Spleen (tissue), 11 donors: ENCODE results near the gene TMEM181. TPM values are rescaled to one million over a fixed set of nuclear protein-coding genes. Genes with fewer than 3 reads are reported as not detected.

Experiments
- DNase-seq: peaks from one replicate; pipeline ENCODE4 v3.0.0-alpha.2; 2020
- H3K27ac ChIP-seq, 8 donors: fragments of 200-600 bp; sonication (generic) in 7 of 8; 1 replicate in 4 of 8; 2 replicates in 4 of 8; pipeline versions ENCODE4 v1.5.0 to v1.8.0; 2016 to 2021; ENCODE audit warnings: inconsistent platforms in 4 of 8, mild to moderate bottlenecking in 4 of 8, moderate library complexity in 1 of 8
- H3K27me3 ChIP-seq, 7 donors: fragments of 200-600 bp; sonication (generic) in 6 of 7; replicated peaks in 1 of 7; 1 replicate in 4 of 7; 2 replicates in 3 of 7; pipeline versions ENCODE4 v1.5.0 to v1.8.0; 2016 to 2021; ENCODE audit warnings: inconsistent platforms in 3 of 7, mild to moderate bottlenecking in 1 of 7
- H3K36me3 ChIP-seq, 6 donors: fragments of 200-600 bp; sonication (generic) in 5 of 6; 1 replicate in 4 of 6; 2 replicates in 2 of 6; pipeline versions ENCODE4 v1.5.0 to v1.8.0; 2016 to 2021; ENCODE audit warnings: inconsistent platforms in 2 of 6
- H3K4me1 ChIP-seq, 6 donors: fragments of 200-600 bp; sonication (generic) in 5 of 6; 1 replicate in 3 of 6; 2 replicates in 3 of 6; pipeline versions ENCODE4 v1.5.0 to v1.8.0; 2016 to 2021; ENCODE audit warnings: inconsistent platforms in 3 of 6
- H3K4me3 ChIP-seq, 8 donors: fragments of 200-600 bp; sonication (generic) in 7 of 8; 1 replicate in 4 of 8; 2 replicates in 4 of 8; pipeline versions ENCODE4 v1.5.0 to v1.8.0; 2016 to 2021; ENCODE audit warnings: inconsistent platforms in 4 of 8, mild to moderate bottlenecking in 4 of 8, moderate library complexity in 2 of 8
- H3K9me3 ChIP-seq, 8 donors: fragments of 200-600 bp; sonication (generic) in 7 of 8; 1 replicate in 4 of 8; 2 replicates in 4 of 8; pipeline versions ENCODE4 v1.5.0 to v1.8.0; 2016 to 2021; ENCODE audit warnings: inconsistent platforms in 4 of 8
- POLR2A ChIP-seq, 3 donors: fragments of 450-650 bp; IDR thresholded peaks; one replicate each; pipeline ENCODE4 v1.5.1; 2017; ENCODE audit warnings: antibody characterized with exemption in 3 of 3, mild to moderate bottlenecking in 1 of 3
- POLR2AphosphoS5 ChIP-seq, 3 donors: sonication (generic); formaldehyde crosslinking; IDR thresholded peaks; one replicate each; pipeline ENCODE4 v1.5.1; 2017; ENCODE audit warnings: antibody characterized with exemption in 3 of 3
- WGBS, 5 donors: extraction: QIAGEN DNeasy Blood & Tissue Kit in 3 of 5; methylation state at CpG; one replicate each; pipeline versions ENCODE4 v1.1.5 to v1.1.7; 2013 to 2018; 5-methylcytosine and 5-hydroxymethylcytosine counted together
- intact Hi-C: fragments of 100-400 bp; cut with DNase I; formaldehyde crosslinking; loops from one replicate; pipeline ENCODE4 v1.15.0; 2023; ENCODE audit warnings: low total_unique reads
- polyA plus RNA-seq, 3 donors: library from polyadenylated mRNA; stranded (reverse); fragments of 200-250 nt; gene quantifications; one replicate each; pipeline ENCODE4 v1.2.1, GENCODE V29; 2013
- total RNA-seq, 7 donors: library from RNA; depleted of rRNA in 3 of 7; stranded (reverse); fragments of >200 nt in 3 of 7; fragmentation: NEBNext Ultra II Directional in 4 of 7; extraction: Animal tissue kit (Norgen Biotek cat#: 25700) in 4 of 7; gene quantifications; one replicate each; pipeline versions ENCODE4 v1.1.0 to v1.2.1, GENCODE V29; 2016 to 2021
- TF ChIP-seq, protein P1 (sequence below), 11 experiments: fragments of 200-600 bp in 7 of 11; fragments of 450-650 bp in 4 of 11; sonication (generic) in 4 of 11; IDR thresholded peaks in 8 of 11; conservative IDR thresholded peaks in 3 of 11; 1 replicate in 7 of 11; 2 replicates in 4 of 11; pipeline versions ENCODE4 v1.4.0 to v1.8.0; 2016 to 2021; ENCODE audit warnings: antibody characterized with exemption in 11 of 11, inconsistent platforms in 4 of 11, mild to moderate bottlenecking in 1 of 11
- donor health status: healthy with polysubstance abuse.
- donor health status: DM: no; HTN: no; CAD: no; lungs with moderate emphysema.
- donor health status: DM: no; HTN: no; CAD: no.
- donor health status: Bipolar disorder and iron deficiency.
- donor health status: healthy.
- donor health status: DM: no; HTN: no; CAD: no.
- donor health status: DM: yes; HTN: yes; CAD: no.

TMEM181 gene
- total and polyA plus RNA-seq, 10 donors: 7.0 to 39.4 (median 23.6) TPM

DNA sequence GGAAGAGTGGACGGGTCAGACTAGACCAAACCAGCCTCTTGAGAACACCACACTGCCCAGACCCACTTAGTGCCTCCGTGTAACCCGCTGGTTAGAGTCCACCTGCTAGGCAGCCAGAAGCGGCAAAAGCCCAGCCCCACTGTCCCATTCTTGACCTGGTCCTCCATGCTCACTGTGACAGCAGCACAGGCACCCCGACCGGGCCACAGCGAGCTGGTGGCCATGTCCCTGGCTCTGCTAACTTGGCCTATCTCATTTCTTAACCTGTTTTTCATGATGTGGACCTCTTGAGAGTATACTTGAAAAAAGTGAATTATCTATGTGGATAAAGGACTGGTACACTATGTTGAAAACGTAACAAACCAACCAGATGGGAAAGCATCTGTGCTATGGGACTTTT, 44.9 kb upstream of the TMEM181 start:
- Histone ChIP-seq H3K36me3 (peaks cover 0 to 5% (median 0%) of the 10 kb centered on the region in 6 donors), H3K27ac (no peak overlapping the region), H3K4me1 (peaks cover 6 to 40% (median 17%) of the 10 kb centered on the region in 6 donors), H3K27me3 (peaks cover 0 to 43% (median 33%) of the 10 kb centered on the region in 7 donors), H3K4me3 (no peak overlapping the region), H3K9me3 (no peaks in the 10 kb centered on the region)
- TF ChIP-seq, protein P1, sequence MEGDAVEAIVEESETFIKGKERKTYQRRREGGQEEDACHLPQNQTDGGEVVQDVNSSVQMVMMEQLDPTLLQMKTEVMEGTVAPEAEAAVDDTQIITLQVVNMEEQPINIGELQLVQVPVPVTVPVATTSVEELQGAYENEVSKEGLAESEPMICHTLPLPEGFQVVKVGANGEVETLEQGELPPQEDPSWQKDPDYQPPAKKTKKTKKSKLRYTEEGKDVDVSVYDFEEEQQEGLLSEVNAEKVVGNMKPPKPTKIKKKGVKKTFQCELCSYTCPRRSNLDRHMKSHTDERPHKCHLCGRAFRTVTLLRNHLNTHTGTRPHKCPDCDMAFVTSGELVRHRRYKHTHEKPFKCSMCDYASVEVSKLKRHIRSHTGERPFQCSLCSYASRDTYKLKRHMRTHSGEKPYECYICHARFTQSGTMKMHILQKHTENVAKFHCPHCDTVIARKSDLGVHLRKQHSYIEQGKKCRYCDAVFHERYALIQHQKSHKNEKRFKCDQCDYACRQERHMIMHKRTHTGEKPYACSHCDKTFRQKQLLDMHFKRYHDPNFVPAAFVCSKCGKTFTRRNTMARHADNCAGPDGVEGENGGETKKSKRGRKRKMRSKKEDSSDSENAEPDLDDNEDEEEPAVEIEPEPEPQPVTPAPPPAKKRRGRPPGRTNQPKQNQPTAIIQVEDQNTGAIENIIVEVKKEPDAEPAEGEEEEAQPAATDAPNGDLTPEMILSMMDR (IDR thresholded peaks at IDR 0.05 in 8 of 11, conservative IDR thresholded peaks at IDR 0.05 in 3 of 11): no peak
- TF ChIP-seq POLR2A (IDR thresholded peaks at IDR 0.05) (no peak), POLR2AphosphoS5 (IDR thresholded peaks at IDR 0.05) (no peak)
- no peak for DNase-seq
- 95 to 99% (median 95%) methylated on average over 6 to 8 of the region's 8 CpGs for WGBS, 5 donors
- intact Hi-C loops: loop anchor here (10.0 kb wide), 1 partner anchor 290 kb away; no protein-coding TSS in a partner anchor

DNA sequence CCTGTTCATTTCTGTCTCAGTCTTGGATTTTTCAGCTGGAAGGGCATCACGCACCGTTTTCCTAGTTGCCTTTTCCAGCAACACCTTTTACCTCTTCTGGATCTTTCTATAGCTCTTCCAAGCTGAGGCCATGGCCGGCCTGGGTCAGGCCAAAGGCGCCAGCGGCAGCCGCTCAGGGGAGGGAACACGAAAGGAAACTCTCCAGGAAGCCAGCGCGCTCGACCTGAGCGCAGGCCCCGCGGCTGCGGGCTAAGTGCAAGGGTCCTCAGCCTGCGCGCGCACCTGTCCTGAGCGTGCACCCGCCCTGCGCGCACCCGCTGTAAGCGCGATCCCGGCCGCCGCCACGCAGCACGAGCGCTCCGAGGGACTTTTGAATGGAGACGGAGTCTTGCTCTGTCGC, 43.8 kb upstream of the TMEM181 start:
- H3K4me3 ChIP-seq: peak overlapping the region in 3 of 8 donors; percentile 7 to 41 (median 14)

DNA sequence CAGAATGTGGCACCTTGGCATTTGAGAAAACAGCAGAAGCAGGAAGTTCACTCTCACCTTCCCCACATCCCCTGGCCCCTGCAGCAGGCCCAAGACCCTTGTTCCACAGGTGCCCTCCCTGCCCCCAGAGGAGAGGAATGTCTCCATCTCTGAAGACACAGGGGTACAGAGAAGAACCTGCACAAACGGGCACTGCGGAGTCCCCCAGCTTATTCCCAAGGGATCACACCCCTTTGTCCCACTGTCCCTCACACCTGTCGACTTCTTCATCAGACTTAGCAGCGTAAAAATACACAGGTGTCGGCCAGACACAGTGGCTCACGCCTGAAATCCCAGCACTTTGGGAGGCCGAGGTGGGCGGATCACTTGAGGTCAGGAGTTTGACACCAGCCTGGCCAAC, 42.9 kb upstream of the TMEM181 start:
- Histone ChIP-seq H3K27me3 (peaks cover 0 to 61% (median 35%) of the 10 kb centered on the region in 7 donors), H3K4me3 (no peak overlapping the region), H3K9me3 (no peaks in the 10 kb centered on the region), H3K36me3 (no peaks in the 10 kb centered on the region), H3K27ac (no peak overlapping the region), H3K4me1 (peaks cover 6 to 40% (median 17%) of the 10 kb centered on the region in 6 donors)
- WGBS, 5 donors: 83 to 97% (median 91%) methylated on average over 8 of the region's 8 CpGs
- DNase-seq: no peak
- no peak for TF ChIP-seq POLR2A (IDR thresholded peaks at IDR 0.05)
- no peak for TF ChIP-seq POLR2AphosphoS5 (IDR thresholded peaks at IDR 0.05)
- TF ChIP-seq, protein P1 (IDR thresholded peaks at IDR 0.05 in 8 of 11, conservative IDR thresholded peaks at IDR 0.05 in 3 of 11): no peak
- intact Hi-C loops: loop anchor here (10.0 kb wide), 1 partner anchor 292 kb away; no protein-coding TSS in a partner anchor

More for the DNA sequence above, 43.8 kb upstream of the TMEM181 start:
- Histone ChIP-seq H3K36me3 (no peaks in the 10 kb centered on the region), H3K27me3 (peaks cover 0 to 52% (median 35%) of the 10 kb centered on the region in 7 donors), H3K9me3 (no peaks in the 10 kb centered on the region), H3K4me1 (peaks cover 6 to 40% (median 17%) of the 10 kb centered on the region in 6 donors), H3K27ac (no peak overlapping the region)
- WGBS, 5 donors: 8 to 26% (median 16%) methylated on average over 17 to 33 of the region's 33 CpGs
- DNase-seq: no peak
- TF ChIP-seq POLR2AphosphoS5 (IDR thresholded peaks at IDR 0.05) (peak in 1 of 3 donors; percentile 48), POLR2A (IDR thresholded peaks at IDR 0.05) (no peak)
- TF ChIP-seq, protein P1 (IDR thresholded peaks at IDR 0.05 in 8 of 11, conservative IDR thresholded peaks at IDR 0.05 in 3 of 11): no peak
- intact Hi-C loops: loop anchor here (10.0 kb wide), 1 partner anchor 291 kb away; no protein-coding TSS in a partner anchor

DNA sequence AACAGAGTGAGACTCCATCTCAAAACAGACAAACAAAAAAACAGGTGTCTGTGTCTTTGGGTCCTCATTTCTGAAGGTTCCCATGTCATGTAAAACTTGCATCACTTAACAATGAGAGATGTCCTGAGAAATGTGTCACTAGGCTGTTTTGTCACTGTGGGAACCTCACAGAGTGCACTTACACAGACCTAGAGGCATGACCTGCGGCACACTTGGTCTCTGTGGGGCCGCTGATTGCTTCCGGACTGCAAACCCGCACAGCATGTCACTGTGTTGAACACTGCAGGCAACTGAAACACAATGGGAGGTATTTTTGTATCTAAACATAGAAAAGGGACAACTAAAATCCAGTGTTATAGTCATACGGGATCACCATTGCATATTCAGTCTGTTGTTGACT, 42.3 kb upstream of the TMEM181 start:
- Histone ChIP-seq H3K27me3 (peaks cover 0 to 64% (median 35%) of the 10 kb centered on the region in 7 donors), H3K4me3 (no peak overlapping the region), H3K36me3 (no peaks in the 10 kb centered on the region), H3K9me3 (no peaks in the 10 kb centered on the region), H3K27ac (no peak overlapping the region), H3K4me1 (peaks cover 6 to 40% (median 17%) of the 10 kb centered on the region in 6 donors)
- no peak for DNase-seq
- TF ChIP-seq POLR2AphosphoS5 (IDR thresholded peaks at IDR 0.05) (no peak), POLR2A (IDR thresholded peaks at IDR 0.05) (no peak)
- TF ChIP-seq, protein P1 (IDR thresholded peaks at IDR 0.05 in 8 of 11, conservative IDR thresholded peaks at IDR 0.05 in 3 of 11): no peak
- intact Hi-C loops: loop anchor here (10.0 kb wide), 1 partner anchor 293 kb away; no protein-coding TSS in a partner anchor
- WGBS, 5 donors: 60 to 77% (median 70%) methylated on average over 5 of the region's 5 CpGs
